ENCODE measurements around the gene KCTD16.

DNA sequence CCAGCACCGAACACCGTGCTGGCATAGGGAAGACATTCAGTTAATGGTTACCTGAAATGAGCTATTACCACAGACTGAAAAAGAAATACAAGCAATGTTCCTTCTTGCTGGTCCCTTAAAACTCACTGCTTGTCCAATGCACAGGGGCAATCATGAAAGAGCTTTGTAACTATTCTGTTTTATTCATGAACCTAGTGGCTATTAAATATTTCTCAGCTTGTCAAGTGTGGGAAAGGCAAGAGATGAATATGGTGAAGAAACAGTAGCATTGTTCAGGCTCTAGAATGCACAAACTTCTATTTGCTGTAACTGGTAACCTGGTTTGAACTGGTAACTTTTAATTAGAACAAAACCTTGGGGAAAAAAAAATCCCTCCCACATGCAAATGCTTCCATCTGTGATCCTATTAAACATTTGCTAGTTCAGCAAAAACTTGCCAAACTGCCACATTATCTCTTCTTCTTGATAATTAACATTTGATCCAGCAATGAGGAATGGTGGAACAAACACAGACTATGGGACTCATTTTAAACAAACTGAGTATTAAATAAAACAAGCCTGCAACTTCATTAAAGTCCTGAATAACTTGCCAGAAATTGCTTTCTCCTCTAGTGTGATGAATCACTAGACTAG lies 36.4 kb upstream of the KCTD16 start:
- TF ChIP-seq, protein P1, sequence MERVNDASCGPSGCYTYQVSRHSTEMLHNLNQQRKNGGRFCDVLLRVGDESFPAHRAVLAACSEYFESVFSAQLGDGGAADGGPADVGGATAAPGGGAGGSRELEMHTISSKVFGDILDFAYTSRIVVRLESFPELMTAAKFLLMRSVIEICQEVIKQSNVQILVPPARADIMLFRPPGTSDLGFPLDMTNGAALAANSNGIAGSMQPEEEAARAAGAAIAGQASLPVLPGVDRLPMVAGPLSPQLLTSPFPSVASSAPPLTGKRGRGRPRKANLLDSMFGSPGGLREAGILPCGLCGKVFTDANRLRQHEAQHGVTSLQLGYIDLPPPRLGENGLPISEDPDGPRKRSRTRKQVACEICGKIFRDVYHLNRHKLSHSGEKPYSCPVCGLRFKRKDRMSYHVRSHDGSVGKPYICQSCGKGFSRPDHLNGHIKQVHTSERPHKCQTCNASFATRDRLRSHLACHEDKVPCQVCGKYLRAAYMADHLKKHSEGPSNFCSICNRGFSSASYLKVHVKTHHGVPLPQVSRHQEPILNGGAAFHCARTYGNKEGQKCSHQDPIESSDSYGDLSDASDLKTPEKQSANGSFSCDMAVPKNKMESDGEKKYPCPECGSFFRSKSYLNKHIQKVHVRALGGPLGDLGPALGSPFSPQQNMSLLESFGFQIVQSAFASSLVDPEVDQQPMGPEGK (CRISPR knock-in tag; IDR thresholded peaks at IDR 0.05; ENCODE audit: borderline replicate concordance), result no peak
- TF ChIP-seq ISL1 (CRISPR knock-in tag; IDR thresholded peaks at IDR 0.05) (no peak), ZNF70 (CRISPR knock-in tag; IDR thresholded peaks at IDR 0.05) (no peak), ARNTL (CRISPR knock-in tag; IDR thresholded peaks at IDR 0.05; ENCODE audit: borderline replicate concordance, low read depth) (no peak), RARB (CRISPR knock-in tag; IDR thresholded peaks at IDR 0.05) (no peak), GLIS3 (CRISPR knock-in tag; IDR thresholded peaks at IDR 0.05) (no peak), CSDC2 (CRISPR knock-in tag; IDR thresholded peaks at IDR 0.05) (no peak), ZFP3 (CRISPR knock-in tag; IDR thresholded peaks at IDR 0.05) (no peak), TCF4 (CRISPR knock-in tag; IDR thresholded peaks at IDR 0.05; ENCODE audit: borderline replicate concordance) (no peak)
- TF ChIP-seq, protein P2, sequence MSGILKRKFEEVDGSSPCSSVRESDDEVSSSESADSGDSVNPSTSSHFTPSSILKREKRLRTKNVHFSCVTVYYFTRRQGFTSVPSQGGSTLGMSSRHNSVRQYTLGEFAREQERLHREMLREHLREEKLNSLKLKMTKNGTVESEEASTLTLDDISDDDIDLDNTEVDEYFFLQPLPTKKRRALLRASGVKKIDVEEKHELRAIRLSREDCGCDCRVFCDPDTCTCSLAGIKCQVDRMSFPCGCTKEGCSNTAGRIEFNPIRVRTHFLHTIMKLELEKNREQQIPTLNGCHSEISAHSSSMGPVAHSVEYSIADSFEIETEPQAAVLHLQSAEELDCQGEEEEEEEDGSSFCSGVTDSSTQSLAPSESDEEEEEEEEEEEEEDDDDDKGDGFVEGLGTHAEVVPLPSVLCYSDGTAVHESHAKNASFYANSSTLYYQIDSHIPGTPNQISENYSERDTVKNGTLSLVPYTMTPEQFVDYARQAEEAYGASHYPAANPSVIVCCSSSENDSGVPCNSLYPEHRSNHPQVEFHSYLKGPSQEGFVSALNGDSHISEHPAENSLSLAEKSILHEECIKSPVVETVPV (CRISPR knock-in tag; IDR thresholded peaks at IDR 0.05), result no peak
- TF ChIP-seq, protein P3, sequence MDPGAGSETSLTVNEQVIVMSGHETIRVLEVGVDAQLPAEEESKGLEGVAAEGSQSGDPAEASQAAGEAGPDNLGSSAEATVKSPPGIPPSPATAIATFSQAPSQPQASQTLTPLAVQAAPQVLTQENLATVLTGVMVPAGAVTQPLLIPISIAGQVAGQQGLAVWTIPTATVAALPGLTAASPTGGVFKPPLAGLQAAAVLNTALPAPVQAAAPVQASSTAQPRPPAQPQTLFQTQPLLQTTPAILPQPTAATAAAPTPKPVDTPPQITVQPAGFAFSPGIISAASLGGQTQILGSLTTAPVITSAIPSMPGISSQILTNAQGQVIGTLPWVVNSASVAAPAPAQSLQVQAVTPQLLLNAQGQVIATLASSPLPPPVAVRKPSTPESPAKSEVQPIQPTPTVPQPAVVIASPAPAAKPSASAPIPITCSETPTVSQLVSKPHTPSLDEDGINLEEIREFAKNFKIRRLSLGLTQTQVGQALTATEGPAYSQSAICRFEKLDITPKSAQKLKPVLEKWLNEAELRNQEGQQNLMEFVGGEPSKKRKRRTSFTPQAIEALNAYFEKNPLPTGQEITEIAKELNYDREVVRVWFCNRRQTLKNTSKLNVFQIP (CRISPR knock-in tag; IDR thresholded peaks at IDR 0.05; ENCODE audit: borderline replicate concordance, low read depth), result no peak
- TF ChIP-seq, protein P4, sequence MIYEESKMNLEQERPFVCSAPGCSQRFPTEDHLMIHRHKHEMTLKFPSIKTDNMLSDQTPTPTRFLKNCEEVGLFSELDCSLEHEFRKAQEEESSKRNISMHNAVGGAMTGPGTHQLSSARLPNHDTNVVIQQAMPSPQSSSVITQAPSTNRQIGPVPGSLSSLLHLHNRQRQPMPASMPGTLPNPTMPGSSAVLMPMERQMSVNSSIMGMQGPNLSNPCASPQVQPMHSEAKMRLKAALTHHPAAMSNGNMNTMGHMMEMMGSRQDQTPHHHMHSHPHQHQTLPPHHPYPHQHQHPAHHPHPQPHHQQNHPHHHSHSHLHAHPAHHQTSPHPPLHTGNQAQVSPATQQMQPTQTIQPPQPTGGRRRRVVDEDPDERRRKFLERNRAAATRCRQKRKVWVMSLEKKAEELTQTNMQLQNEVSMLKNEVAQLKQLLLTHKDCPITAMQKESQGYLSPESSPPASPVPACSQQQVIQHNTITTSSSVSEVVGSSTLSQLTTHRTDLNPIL (CRISPR knock-in tag; IDR thresholded peaks at IDR 0.05; ENCODE audit: low read depth), result no peak
- TF ChIP-seq, protein P5, sequence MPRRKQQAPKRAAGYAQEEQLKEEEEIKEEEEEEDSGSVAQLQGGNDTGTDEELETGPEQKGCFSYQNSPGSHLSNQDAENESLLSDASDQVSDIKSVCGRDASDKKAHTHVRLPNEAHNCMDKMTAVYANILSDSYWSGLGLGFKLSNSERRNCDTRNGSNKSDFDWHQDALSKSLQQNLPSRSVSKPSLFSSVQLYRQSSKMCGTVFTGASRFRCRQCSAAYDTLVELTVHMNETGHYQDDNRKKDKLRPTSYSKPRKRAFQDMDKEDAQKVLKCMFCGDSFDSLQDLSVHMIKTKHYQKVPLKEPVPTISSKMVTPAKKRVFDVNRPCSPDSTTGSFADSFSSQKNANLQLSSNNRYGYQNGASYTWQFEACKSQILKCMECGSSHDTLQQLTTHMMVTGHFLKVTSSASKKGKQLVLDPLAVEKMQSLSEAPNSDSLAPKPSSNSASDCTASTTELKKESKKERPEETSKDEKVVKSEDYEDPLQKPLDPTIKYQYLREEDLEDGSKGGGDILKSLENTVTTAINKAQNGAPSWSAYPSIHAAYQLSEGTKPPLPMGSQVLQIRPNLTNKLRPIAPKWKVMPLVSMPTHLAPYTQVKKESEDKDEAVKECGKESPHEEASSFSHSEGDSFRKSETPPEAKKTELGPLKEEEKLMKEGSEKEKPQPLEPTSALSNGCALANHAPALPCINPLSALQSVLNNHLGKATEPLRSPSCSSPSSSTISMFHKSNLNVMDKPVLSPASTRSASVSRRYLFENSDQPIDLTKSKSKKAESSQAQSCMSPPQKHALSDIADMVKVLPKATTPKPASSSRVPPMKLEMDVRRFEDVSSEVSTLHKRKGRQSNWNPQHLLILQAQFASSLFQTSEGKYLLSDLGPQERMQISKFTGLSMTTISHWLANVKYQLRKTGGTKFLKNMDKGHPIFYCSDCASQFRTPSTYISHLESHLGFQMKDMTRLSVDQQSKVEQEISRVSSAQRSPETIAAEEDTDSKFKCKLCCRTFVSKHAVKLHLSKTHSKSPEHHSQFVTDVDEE (CRISPR knock-in tag; IDR thresholded peaks at IDR 0.05), result no peak
